Psoas muscle (tissue), 8 donors: Measurements from ENCODE around the gene MAJIN. TPM values are rescaled to one million over a fixed set of nuclear protein-coding genes. Genes with fewer than 3 reads are reported as not detected.

Experiments used
- ATAC-seq, 4 donors: fragments of 200-7000 bp; cut with Tn5 transposase; one replicate each; pipeline ENCODE4 v1.9.1; 2020; ENCODE audit warnings: moderate library complexity in 3 of 4, mild to moderate bottlenecking in 2 of 4
- DNase-seq, 2 donors: peaks; one replicate each; pipeline ENCODE4 v3.0.0-alpha.2; 2020
- H3K27ac ChIP-seq: fragments of 200-600 bp; one replicate; pipeline ENCODE4 v1.8.0; 2022
- H3K27me3 ChIP-seq, 3 donors: fragments of 200-600 bp in 1 of 3; one replicate each; pipeline versions ENCODE4 v1.6.1 to v1.8.0; 2013 to 2022; ENCODE audit warnings: low read length in 2 of 3, mild to moderate bottlenecking in 2 of 3, moderate library complexity in 1 of 3; ENCODE audit not compliant: insufficient read depth in 3 of 3
- H3K36me3 ChIP-seq, 2 donors: fragments of 200-600 bp in 1 of 2; one replicate each; pipeline versions ENCODE4 v1.6.1 to v1.8.0; 2013 to 2022; ENCODE audit warnings: low read depth in 1 of 2, mild to moderate bottlenecking in 1 of 2, moderate library complexity in 1 of 2; ENCODE audit not compliant: insufficient read depth in 1 of 2
- H3K4me1 ChIP-seq: fragments of 200-600 bp; one replicate; pipeline ENCODE4 v1.8.0; 2022
- H3K4me3 ChIP-seq: fragments of 200-600 bp; one replicate; pipeline ENCODE4 v1.8.0; 2022; ENCODE audit warnings: mild to moderate bottlenecking
- H3K9me3 ChIP-seq: fragments of 200-600 bp; one replicate; pipeline ENCODE4 v1.8.0; 2022
- CTCF ChIP-seq: fragments of 200-600 bp; IDR thresholded peaks from one replicate; pipeline ENCODE4 v1.8.0; 2022; ENCODE audit warnings: antibody characterized with exemption
- WGBS, 3 donors: extraction: QIAGEN DNeasy Blood & Tissue Kit; methylation state at CpG; one replicate each; pipeline versions ENCODE4 v1.1.6 to v1.1.7; 2013; 5-methylcytosine and 5-hydroxymethylcytosine counted together
- intact Hi-C, 2 donors: fragments of 100-400 bp; cut with DNase I; formaldehyde crosslinking; loops; one replicate each; pipeline versions ENCODE4 v1.11.0 to v1.14.2; 2022
- polyA plus RNA-seq, 3 donors: library from polyadenylated mRNA; stranded (reverse); fragments of 200-250 nt; gene quantifications; one replicate each; pipeline ENCODE4 v1.2.3, GENCODE V29; 2013
- total RNA-seq, 4 donors: library from RNA; stranded (reverse); fragmentation: NEBNext Ultra II Directional in 2 of 4; extraction: Animal tissue kit (Norgen Biotek cat#: 25700) in 2 of 4; gene quantifications; one replicate each; pipeline versions ENCODE4 v1.2.1 to v1.2.4, GENCODE V29; 2021 to 2023
- donor health status: healthy with polysubstance abuse.
- donor health status: DM: no; HTN: no; CAD: no; lungs with moderate emphysema.
- donor health status: Bipolar disorder and iron deficiency.
- donor health status: healthy.
- donor health status: DM: yes; HTN: yes; CAD: no.
- donor health status: DM: no; HTN: no; CAD: no.
- donor health status: DM: no; HTN: no; CAD: no.
- donor health status: DM: yes; HTN: yes; CAD: no.

Gene MAJIN
- total and polyA plus RNA-seq, 7 donors = not detected

GRCh38 chr11:64959498-64959897 is 12.4 kb downstream of the MAJIN start:
- intact Hi-C loops = no loop called here
- no peaks in the 10 kb centered on the region for H3K36me3 ChIP-seq
- ATAC-seq = no peak
- H3K27me3 ChIP-seq = peaks cover 0 to 11% (median 2%) of the 10 kb centered on the region in 3 donors
- DNase-seq = no peak
- H3K4me3 ChIP-seq = no peak overlapping the region
- WGBS, 3 donors = 60 to 68% (median 61%) methylated on average over 3 of the region's 3 CpGs
- H3K27ac ChIP-seq = no peak overlapping the region
- TF ChIP-seq CTCF = no peak
- no peaks in the 10 kb centered on the region for H3K9me3 ChIP-seq
- H3K4me1 ChIP-seq = no peaks in the 10 kb centered on the region

GRCh38 chr11:64954201-64954600 is 17.7 kb downstream of the MAJIN start:
- ATAC-seq (no peak), DNase-seq (no peak)
- no peaks in the 10 kb centered on the region for H3K4me1 ChIP-seq
- no peak overlapping the region for H3K27ac ChIP-seq
- H3K36me3 ChIP-seq = no peaks in the 10 kb centered on the region
- H3K9me3 ChIP-seq = no peaks in the 10 kb centered on the region
- peaks cover 0 to 8% (median 0%) of the 10 kb centered on the region in 3 donors for H3K27me3 ChIP-seq
- intact Hi-C loops = no loop called here
- H3K4me3 ChIP-seq = no peak overlapping the region
- 45 to 59% (median 52%) methylated on average over 5 of the region's 5 CpGs for WGBS, 3 donors
- TF ChIP-seq CTCF = no peak

GRCh38 chr11:64951529-64951928 is 20.4 kb downstream of the MAJIN start:
- ATAC-seq = no peak
- Histone ChIP-seq H3K27me3 (peaks cover 0 to 8% (median 0%) of the 10 kb centered on the region in 3 donors), H3K9me3 (no peaks in the 10 kb centered on the region), H3K27ac (no peak overlapping the region), H3K4me3 (no peak overlapping the region), H3K36me3 (no peaks in the 10 kb centered on the region), H3K4me1 (no peaks in the 10 kb centered on the region)
- DNase-seq = no peak
- TF ChIP-seq CTCF = no peak
- 62 to 74% (median 69%) methylated on average over 4 of the region's 4 CpGs for WGBS, 3 donors
- intact Hi-C loops = no loop called here

- intact Hi-C loops = no loop called here
- ATAC-seq = no peak
- TF ChIP-seq CTCF = no peak
- H3K9me3 ChIP-seq = no peaks in the 10 kb centered on the region
- no peaks in the 10 kb centered on the region for H3K4me1 ChIP-seq
- no peak for DNase-seq
- 45 to 49% (median 47%) methylated on average over 5 of the region's 5 CpGs for WGBS, 3 donors
- no peaks in the 10 kb centered on the region for H3K36me3 ChIP-seq
- H3K27me3 ChIP-seq = no peaks in the 10 kb centered on the region
- H3K4me3 ChIP-seq = no peak overlapping the region
- no peak overlapping the region for H3K27ac ChIP-seq
Measured at GRCh38 chr11:64947208-64947814, 24.6 kb downstream of the MAJIN start.

GRCh38 chr11:64936539-64936938 is 35.4 kb downstream of the MAJIN start:
- no peak for ATAC-seq
- 74 to 79% (median 75%) methylated on average over 4 of the region's 4 CpGs for WGBS, 3 donors
- intact Hi-C loops = no loop called here

More at GRCh38 chr11:64936539-64936938, 35.4 kb downstream of the MAJIN start:
- no peaks in the 10 kb centered on the region for H3K27me3 ChIP-seq
- TF ChIP-seq CTCF = no peak
- no peaks in the 10 kb centered on the region for H3K4me1 ChIP-seq
- H3K27ac ChIP-seq = no peak overlapping the region
- DNase-seq = peak in 1 of 2 donors; percentile 17
- peaks cover 6 to 32% of the 10 kb centered on the region in 2 donors for H3K36me3 ChIP-seq
- no peak overlapping the region for H3K4me3 ChIP-seq
- no peaks in the 10 kb centered on the region for H3K9me3 ChIP-seq
